WTC11 (cell line): ENCODE data around the gene PUSL1. TPM values are rescaled to one million over a fixed set of nuclear protein-coding genes. Genes with fewer than 3 reads are reported as not detected.

Experiments used
- CBFB ChIP-seq: sonication (generic); formaldehyde crosslinking; IDR thresholded peaks from 2 replicates; pipeline ENCODE4 v1.8.1; 2022; ENCODE audit warnings: mild to moderate bottlenecking, low read depth, missing genetic modification reagents
- CREB1 ChIP-seq: sonication (generic); formaldehyde crosslinking; IDR thresholded peaks from 2 replicates; pipeline ENCODE4 v1.8.0; 2023; ENCODE audit warnings: mild to moderate bottlenecking, missing genetic modification reagents
- JUN ChIP-seq: sonication (generic); formaldehyde crosslinking; IDR thresholded peaks from 2 replicates; pipeline ENCODE4 v1.8.0; 2023; ENCODE audit warnings: mild to moderate bottlenecking, missing genetic modification reagents
- MXD4 ChIP-seq: fragments of 250-450 bp; sonication (Bioruptor Pico); IDR thresholded peaks from 2 replicates; pipeline ENCODE4 v1.8.0; 2021; ENCODE audit warnings: mild to moderate bottlenecking, moderate library complexity, borderline replicate concordance
- NFE2L1 ChIP-seq: sonication (generic); formaldehyde crosslinking; IDR thresholded peaks from 2 replicates; pipeline ENCODE4 v1.8.1; 2023; ENCODE audit warnings: missing genetic modification reagents
- NFYB ChIP-seq: sonication (generic); formaldehyde crosslinking; conservative IDR thresholded peaks from 2 replicates; pipeline ENCODE4 v1.8.0; 2022; ENCODE audit warnings: low read depth, missing genetic modification reagents
- PRRX2 ChIP-seq: fragments of 250-450 bp; sonication (Bioruptor Pico); IDR thresholded peaks from 2 replicates; pipeline ENCODE4 v1.8.0; 2021; ENCODE audit warnings: mild to moderate bottlenecking
- RELA ChIP-seq: sonication (generic); formaldehyde crosslinking; IDR thresholded peaks from 2 replicates; pipeline ENCODE4 v1.8.1; 2022; ENCODE audit warnings: missing genetic modification reagents, mild to moderate bottlenecking, borderline replicate concordance
- RORB ChIP-seq: fragments of 250-450 bp; sonication (Bioruptor Pico); IDR thresholded peaks from 2 replicates; pipeline ENCODE4 v1.9.0; 2021; ENCODE audit warnings: mild to moderate bottlenecking
- SMAD3 ChIP-seq: sonication (generic); formaldehyde crosslinking; IDR thresholded peaks from 2 replicates; pipeline ENCODE4 v1.8.0; 2022; ENCODE audit warnings: missing genetic modification reagents, mild to moderate bottlenecking, borderline replicate concordance
- SMAD4 ChIP-seq: sonication (generic); formaldehyde crosslinking; IDR thresholded peaks from 2 replicates; pipeline ENCODE4 v1.8.0; 2022; ENCODE audit warnings: mild to moderate bottlenecking, missing genetic modification reagents
- SP1 ChIP-seq: sonication (generic); formaldehyde crosslinking; conservative IDR thresholded peaks from 2 replicates; pipeline ENCODE4 v1.8.1; 2022; ENCODE audit warnings: missing genetic modification reagents
- TP53 ChIP-seq: sonication (generic); formaldehyde crosslinking; IDR thresholded peaks from 2 replicates; pipeline ENCODE4 v1.8.1; 2023; ENCODE audit warnings: mild to moderate bottlenecking, missing genetic modification reagents
- total RNA-seq: library from RNA; stranded (reverse); gene quantifications from 3 replicates; pipeline ENCODE4 v1.2.3, GENCODE V29; 2021
- TF ChIP-seq, protein P1 (sequence below): fragments of 250-450 bp; sonication (Bioruptor Pico); IDR thresholded peaks from 2 replicates; pipeline ENCODE4 v1.8.0; 2021; ENCODE audit warnings: mild to moderate bottlenecking
- TF ChIP-seq, protein P2 (sequence below): sonication (generic); formaldehyde crosslinking; IDR thresholded peaks from 2 replicates; pipeline ENCODE4 v1.8.1; 2023; ENCODE audit warnings: mild to moderate bottlenecking, moderate library complexity, missing genetic modification reagents
- TF ChIP-seq, protein P3 (sequence below): sonication (generic); formaldehyde crosslinking; IDR thresholded peaks from 2 replicates; pipeline ENCODE4 v1.8.0; 2022; ENCODE audit warnings: mild to moderate bottlenecking, missing genetic modification reagents
- TF ChIP-seq, protein P4 (sequence below): sonication (generic); formaldehyde crosslinking; IDR thresholded peaks from 2 replicates; pipeline ENCODE4 v1.8.0; 2022; ENCODE audit warnings: missing genetic modification reagents
- TF ChIP-seq, protein P5 (sequence below): sonication (generic); formaldehyde crosslinking; IDR thresholded peaks from 2 replicates; pipeline ENCODE4 v1.8.0; 2023; ENCODE audit warnings: missing genetic modification reagents, mild to moderate bottlenecking, borderline replicate concordance

The PUSL1 gene
- total RNA-seq, 1 experiment from 2014 or later, result 51.5 TPM

DNA sequence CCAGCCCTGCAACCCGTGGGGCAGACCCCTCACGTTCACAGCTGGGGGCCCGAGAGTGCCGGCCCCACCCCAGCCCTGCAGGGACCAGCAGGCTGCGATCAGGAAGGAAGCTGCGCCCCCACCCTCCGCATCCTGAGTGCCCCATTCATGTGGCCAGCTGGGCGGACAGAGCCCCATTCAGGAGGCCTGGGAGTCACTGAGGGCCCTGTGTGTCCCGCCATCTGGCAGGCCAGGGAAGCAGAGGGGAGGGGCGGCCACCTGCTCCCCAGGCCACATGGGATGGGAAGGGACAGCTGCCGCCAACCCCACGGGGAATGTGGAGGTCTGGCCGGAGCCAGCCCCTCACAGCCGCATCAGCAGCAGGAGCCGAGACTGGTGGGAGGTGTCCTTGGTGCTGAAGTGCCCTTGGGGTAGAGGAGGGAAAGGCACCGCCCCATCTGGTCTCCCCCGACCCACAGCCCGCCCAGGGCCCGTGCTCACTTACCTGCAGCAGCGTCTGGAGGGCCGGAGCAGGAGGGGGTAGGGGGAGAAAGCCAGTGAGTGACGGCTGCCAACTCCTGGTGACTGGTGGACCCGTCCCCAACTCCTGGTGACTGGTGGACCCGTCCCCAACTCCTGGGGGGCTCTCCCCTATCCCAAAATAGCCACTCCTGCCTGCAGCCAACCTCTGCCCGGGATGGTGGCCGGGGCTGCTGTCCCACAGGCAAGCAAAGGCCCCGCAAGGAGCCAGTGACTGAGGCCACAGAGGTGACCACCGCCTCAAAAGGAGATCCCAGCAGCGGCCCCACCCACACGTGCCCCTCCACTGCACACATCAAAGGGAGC lies 9.3 kb upstream of the PUSL1 start (continued):
- TF ChIP-seq, protein P1, sequence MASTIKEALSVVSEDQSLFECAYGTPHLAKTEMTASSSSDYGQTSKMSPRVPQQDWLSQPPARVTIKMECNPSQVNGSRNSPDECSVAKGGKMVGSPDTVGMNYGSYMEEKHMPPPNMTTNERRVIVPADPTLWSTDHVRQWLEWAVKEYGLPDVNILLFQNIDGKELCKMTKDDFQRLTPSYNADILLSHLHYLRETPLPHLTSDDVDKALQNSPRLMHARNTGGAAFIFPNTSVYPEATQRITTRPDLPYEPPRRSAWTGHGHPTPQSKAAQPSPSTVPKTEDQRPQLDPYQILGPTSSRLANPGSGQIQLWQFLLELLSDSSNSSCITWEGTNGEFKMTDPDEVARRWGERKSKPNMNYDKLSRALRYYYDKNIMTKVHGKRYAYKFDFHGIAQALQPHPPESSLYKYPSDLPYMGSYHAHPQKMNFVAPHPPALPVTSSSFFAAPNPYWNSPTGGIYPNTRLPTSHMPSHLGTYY (CRISPR knock-in tag), result no peak
- TF ChIP-seq, protein P2, sequence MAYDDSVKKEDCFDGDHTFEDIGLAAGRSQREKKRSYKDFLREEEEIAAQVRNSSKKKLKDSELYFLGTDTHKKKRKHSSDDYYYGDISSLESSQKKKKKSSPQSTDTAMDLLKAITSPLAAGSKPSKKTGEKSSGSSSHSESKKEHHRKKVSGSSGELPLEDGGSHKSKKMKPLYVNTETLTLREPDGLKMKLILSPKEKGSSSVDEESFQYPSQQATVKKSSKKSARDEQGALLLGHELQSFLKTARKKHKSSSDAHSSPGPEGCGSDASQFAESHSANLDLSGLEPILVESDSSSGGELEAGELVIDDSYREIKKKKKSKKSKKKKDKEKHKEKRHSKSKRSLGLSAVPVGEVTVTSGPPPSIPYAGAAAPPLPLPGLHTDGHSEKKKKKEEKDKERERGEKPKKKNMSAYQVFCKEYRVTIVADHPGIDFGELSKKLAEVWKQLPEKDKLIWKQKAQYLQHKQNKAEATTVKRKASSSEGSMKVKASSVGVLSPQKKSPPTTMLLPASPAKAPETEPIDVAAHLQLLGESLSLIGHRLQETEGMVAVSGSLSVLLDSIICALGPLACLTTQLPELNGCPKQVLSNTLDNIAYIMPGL (CRISPR knock-in tag), result no peak
- TF ChIP-seq SP1 (CRISPR knock-in tag) (0 out of 2 replicates have a peak, but pooled peaks have one; percentile 24), MXD4 (CRISPR knock-in tag) (no peak), CBFB (no peak), SMAD4 (CRISPR knock-in tag) (0 out of 2 replicates have a peak, but pooled peaks have one; percentile 31), RORB (CRISPR knock-in tag) (no peak), NFYB (CRISPR knock-in tag) (0 out of 2 replicates have a peak, but pooled peaks have one; percentile 25), JUN (CRISPR knock-in tag) (0 out of 2 replicates have a peak, but pooled peaks have one; percentile 53), PRRX2 (CRISPR knock-in tag) (no peak), NFE2L1 (CRISPR knock-in tag) (no peak), RELA (CRISPR knock-in tag) (0 out of 2 replicates have a peak, but pooled peaks have one; percentile 48), TP53 (no peak), CREB1 (CRISPR knock-in tag) (no peak), SMAD3 (CRISPR knock-in tag) (no peak)
- TF ChIP-seq, protein P3, sequence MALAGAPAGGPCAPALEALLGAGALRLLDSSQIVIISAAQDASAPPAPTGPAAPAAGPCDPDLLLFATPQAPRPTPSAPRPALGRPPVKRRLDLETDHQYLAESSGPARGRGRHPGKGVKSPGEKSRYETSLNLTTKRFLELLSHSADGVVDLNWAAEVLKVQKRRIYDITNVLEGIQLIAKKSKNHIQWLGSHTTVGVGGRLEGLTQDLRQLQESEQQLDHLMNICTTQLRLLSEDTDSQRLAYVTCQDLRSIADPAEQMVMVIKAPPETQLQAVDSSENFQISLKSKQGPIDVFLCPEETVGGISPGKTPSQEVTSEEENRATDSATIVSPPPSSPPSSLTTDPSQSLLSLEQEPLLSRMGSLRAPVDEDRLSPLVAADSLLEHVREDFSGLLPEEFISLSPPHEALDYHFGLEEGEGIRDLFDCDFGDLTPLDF, result no peak
- TF ChIP-seq, protein P4, sequence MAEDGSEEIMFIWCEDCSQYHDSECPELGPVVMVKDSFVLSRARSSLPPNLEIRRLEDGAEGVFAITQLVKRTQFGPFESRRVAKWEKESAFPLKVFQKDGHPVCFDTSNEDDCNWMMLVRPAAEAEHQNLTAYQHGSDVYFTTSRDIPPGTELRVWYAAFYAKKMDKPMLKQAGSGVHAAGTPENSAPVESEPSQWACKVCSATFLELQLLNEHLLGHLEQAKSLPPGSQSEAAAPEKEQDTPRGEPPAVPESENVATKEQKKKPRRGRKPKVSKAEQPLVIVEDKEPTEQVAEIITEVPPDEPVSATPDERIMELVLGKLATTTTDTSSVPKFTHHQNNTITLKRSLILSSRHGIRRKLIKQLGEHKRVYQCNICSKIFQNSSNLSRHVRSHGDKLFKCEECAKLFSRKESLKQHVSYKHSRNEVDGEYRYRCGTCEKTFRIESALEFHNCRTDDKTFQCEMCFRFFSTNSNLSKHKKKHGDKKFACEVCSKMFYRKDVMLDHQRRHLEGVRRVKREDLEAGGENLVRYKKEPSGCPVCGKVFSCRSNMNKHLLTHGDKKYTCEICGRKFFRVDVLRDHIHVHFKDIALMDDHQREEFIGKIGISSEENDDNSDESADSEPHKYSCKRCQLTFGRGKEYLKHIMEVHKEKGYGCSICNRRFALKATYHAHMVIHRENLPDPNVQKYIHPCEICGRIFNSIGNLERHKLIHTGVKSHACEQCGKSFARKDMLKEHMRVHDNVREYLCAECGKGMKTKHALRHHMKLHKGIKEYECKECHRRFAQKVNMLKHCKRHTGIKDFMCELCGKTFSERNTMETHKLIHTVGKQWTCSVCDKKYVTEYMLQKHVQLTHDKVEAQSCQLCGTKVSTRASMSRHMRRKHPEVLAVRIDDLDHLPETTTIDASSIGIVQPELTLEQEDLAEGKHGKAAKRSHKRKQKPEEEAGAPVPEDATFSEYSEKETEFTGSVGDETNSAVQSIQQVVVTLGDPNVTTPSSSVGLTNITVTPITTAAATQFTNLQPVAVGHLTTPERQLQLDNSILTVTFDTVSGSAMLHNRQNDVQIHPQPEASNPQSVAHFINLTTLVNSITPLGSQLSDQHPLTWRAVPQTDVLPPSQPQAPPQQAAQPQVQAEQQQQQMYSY (CRISPR knock-in tag), result no peak
- TF ChIP-seq, protein P5, sequence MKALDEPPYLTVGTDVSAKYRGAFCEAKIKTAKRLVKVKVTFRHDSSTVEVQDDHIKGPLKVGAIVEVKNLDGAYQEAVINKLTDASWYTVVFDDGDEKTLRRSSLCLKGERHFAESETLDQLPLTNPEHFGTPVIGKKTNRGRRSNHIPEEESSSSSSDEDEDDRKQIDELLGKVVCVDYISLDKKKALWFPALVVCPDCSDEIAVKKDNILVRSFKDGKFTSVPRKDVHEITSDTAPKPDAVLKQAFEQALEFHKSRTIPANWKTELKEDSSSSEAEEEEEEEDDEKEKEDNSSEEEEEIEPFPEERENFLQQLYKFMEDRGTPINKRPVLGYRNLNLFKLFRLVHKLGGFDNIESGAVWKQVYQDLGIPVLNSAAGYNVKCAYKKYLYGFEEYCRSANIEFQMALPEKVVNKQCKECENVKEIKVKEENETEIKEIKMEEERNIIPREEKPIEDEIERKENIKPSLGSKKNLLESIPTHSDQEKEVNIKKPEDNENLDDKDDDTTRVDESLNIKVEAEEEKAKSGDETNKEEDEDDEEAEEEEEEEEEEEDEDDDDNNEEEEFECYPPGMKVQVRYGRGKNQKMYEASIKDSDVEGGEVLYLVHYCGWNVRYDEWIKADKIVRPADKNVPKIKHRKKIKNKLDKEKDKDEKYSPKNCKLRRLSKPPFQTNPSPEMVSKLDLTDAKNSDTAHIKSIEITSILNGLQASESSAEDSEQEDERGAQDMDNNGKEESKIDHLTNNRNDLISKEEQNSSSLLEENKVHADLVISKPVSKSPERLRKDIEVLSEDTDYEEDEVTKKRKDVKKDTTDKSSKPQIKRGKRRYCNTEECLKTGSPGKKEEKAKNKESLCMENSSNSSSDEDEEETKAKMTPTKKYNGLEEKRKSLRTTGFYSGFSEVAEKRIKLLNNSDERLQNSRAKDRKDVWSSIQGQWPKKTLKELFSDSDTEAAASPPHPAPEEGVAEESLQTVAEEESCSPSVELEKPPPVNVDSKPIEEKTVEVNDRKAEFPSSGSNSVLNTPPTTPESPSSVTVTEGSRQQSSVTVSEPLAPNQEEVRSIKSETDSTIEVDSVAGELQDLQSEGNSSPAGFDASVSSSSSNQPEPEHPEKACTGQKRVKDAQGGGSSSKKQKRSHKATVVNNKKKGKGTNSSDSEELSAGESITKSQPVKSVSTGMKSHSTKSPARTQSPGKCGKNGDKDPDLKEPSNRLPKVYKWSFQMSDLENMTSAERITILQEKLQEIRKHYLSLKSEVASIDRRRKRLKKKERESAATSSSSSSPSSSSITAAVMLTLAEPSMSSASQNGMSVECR (CRISPR knock-in tag), result peak; percentile 91
